Measurements from ENCODE around the gene TAL1. TPM values are rescaled to one million over a fixed set of nuclear protein-coding genes. Genes with fewer than 3 reads are reported as not detected.

The TAL1 gene
- polyA plus RNA-seq, 1 of the 3 experiments (the other 2 are of a cell fraction), result not detected

DNA sequence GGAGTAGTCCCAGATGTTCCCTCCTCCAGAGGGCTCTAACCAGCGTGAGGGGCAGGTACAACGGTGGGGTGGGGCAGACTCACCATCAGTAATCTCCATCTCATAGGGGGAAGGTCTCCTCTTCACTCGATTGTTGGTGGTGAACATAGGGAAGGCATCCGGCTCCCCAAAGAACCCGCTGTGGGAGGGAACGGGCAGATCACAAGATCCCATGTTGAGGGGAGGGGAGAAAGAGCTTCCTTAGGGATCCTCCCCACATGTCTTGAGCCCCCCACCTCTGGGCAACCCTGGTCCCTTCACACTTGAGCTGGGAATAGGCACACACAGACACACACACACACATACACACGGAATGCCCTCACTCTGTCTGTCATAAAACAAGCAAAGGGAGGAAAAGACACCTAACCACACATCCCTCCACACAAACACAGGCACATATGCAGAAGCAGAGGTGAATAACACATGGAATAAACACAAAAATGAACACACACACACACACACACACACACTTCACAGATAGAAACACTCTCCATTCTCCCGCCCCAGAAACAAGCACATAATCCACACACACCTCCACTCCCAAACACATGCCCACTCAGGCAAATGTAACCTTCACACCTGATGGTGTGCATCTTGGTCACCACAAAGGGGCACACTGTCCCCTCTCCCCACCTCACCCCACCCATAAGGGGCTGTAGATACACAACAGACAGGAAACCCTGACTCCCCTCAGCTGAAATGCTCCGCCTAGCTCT, 7.9 kb downstream of the TAL1 start:
- CTCF ChIA-PET, result interaction anchor here (1.3 to 1.5 kb wide), 2 partner anchors 39 to 49 kb away, joined by 4 to 8 read pairs; no protein-coding TSS in a partner anchor
- 11% methylated on average over 6 of the region's 9 CpGs for WGBS (ENCODE audit: low lambda C conversion rate)

More for the DNA sequence above, 7.9 kb downstream of the TAL1 start:
- no peak for TF ChIP-seq USF1 (IDR thresholded peaks at IDR 0.05; ENCODE audit: borderline replicate concordance, low read depth)
- TF ChIP-seq MXI1 (IDR thresholded peaks at IDR 0.05; ENCODE audit: low read depth, low read length), result no peak
- TF ChIP-seq, protein P1, sequence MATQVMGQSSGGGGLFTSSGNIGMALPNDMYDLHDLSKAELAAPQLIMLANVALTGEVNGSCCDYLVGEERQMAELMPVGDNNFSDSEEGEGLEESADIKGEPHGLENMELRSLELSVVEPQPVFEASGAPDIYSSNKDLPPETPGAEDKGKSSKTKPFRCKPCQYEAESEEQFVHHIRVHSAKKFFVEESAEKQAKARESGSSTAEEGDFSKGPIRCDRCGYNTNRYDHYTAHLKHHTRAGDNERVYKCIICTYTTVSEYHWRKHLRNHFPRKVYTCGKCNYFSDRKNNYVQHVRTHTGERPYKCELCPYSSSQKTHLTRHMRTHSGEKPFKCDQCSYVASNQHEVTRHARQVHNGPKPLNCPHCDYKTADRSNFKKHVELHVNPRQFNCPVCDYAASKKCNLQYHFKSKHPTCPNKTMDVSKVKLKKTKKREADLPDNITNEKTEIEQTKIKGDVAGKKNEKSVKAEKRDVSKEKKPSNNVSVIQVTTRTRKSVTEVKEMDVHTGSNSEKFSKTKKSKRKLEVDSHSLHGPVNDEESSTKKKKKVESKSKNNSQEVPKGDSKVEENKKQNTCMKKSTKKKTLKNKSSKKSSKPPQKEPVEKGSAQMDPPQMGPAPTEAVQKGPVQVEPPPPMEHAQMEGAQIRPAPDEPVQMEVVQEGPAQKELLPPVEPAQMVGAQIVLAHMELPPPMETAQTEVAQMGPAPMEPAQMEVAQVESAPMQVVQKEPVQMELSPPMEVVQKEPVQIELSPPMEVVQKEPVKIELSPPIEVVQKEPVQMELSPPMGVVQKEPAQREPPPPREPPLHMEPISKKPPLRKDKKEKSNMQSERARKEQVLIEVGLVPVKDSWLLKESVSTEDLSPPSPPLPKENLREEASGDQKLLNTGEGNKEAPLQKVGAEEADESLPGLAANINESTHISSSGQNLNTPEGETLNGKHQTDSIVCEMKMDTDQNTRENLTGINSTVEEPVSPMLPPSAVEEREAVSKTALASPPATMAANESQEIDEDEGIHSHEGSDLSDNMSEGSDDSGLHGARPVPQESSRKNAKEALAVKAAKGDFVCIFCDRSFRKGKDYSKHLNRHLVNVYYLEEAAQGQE (IDR thresholded peaks at IDR 0.05; ENCODE audit: low read depth, low read length), result no peak
- TF ChIP-seq, protein P2, sequence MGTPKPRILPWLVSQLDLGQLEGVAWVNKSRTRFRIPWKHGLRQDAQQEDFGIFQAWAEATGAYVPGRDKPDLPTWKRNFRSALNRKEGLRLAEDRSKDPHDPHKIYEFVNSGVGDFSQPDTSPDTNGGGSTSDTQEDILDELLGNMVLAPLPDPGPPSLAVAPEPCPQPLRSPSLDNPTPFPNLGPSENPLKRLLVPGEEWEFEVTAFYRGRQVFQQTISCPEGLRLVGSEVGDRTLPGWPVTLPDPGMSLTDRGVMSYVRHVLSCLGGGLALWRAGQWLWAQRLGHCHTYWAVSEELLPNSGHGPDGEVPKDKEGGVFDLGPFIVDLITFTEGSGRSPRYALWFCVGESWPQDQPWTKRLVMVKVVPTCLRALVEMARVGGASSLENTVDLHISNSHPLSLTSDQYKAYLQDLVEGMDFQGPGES (IDR thresholded peaks at IDR 0.05; ENCODE audit: low read depth, low read length), result no peak
- no peak for TF ChIP-seq SMC3 (IDR thresholded peaks at IDR 0.05; ENCODE audit: low read depth, low read length)
- TF ChIP-seq NFIC (IDR thresholded peaks at IDR 0.05; ENCODE audit: borderline replicate concordance), result no peak
- TF ChIP-seq JUND (IDR thresholded peaks at IDR 0.05), result no peak
- TF ChIP-seq RCOR1 (IDR thresholded peaks at IDR 0.05; ENCODE audit: low read length), result no peak
- no peak for TF ChIP-seq TCF12 (IDR thresholded peaks at IDR 0.05)
- no peak for TF ChIP-seq FOXM1 (IDR thresholded peaks at IDR 0.05; ENCODE audit: low read depth)
- TF ChIP-seq NRF1 (IDR thresholded peaks at IDR 0.05; ENCODE audit: low read depth, low read length), result no peak
- TF ChIP-seq, protein P3, sequence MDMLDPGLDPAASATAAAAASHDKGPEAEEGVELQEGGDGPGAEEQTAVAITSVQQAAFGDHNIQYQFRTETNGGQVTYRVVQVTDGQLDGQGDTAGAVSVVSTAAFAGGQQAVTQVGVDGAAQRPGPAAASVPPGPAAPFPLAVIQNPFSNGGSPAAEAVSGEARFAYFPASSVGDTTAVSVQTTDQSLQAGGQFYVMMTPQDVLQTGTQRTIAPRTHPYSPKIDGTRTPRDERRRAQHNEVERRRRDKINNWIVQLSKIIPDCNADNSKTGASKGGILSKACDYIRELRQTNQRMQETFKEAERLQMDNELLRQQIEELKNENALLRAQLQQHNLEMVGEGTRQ (IDR thresholded peaks at IDR 0.05; ENCODE audit: borderline replicate concordance, low read depth, low read length), result no peak
- POLR2A ChIA-PET, result no interaction called here
- Histone ChIP-seq H3K9me2 (no peaks in the 10 kb centered on the region), H2AFZ (ENCODE audit: low read depth) (no peak overlapping the region), H3K27me3 (ENCODE audit: insufficient read depth) (peaks cover 84% of the 10 kb centered on the region), H3F3A (replicated peaks; ENCODE audit: insufficient read depth) (no peaks in the 10 kb centered on the region), H4K20me1 (ENCODE audit: insufficient read depth) (no peaks in the 10 kb centered on the region), H3K4me2 (no peak overlapping the region), H3K36me3 (replicated peaks in 1 of 2; ENCODE audit: control insufficient read depth in 1 of 2, insufficient read depth in 2 of 2, low read length in 1 of 2) (no peaks in the 10 kb centered on the region), H3K9ac (no peak overlapping the region), H3K4me3 (ENCODE audit: low read depth in 2 of 2, low read length in 1 of 2) (no peak overlapping the region), H3K79me2 (ENCODE audit: insufficient read depth) (no peaks in the 10 kb centered on the region), H3K4me1 (ENCODE audit: control insufficient read depth in 1 of 2, insufficient read depth in 2 of 2, low read depth in 1 of 2, low read length in 1 of 2) (peaks cover 0 to 4% of the 10 kb centered on the region in 2 experiments; a peak in 1 of 4 replicates), H3K27ac (ENCODE audit: low read depth in 2 of 2, low read length in 1 of 2) (no peak overlapping the region), H3K9me3 (no peaks in the 10 kb centered on the region)
- no peak for DNase-seq

All from SK-N-SH (cell line).